ENCODE results near the gene ITPR3. TPM values are rescaled to one million over a fixed set of nuclear protein-coding genes. Genes with fewer than 3 reads are reported as not detected.

ITPR3 gene
- total RNA-seq, 1 experiment from 2014 or later = 143 TPM

- CTCF ChIA-PET = interaction anchor here (0.6 to 1.1 kb wide), 4 partner anchors 20 to 316 kb away, joined by 3 to 6 read pairs (median 4); partner anchors contain the start of gene UQCC2
- TF ChIP-seq CTCF (IDR thresholded peaks at IDR 0.05; ENCODE audit: unreplicated experiment) = no peak
- no TSS peak for BruUV-seq (replicated peaks)
- Mint-ChIP-seq H3K27me3 (ENCODE audit: unreplicated experiment) (no peaks in the 10 kb centered on the region), H3K4me3 (ENCODE audit: low read depth, unreplicated experiment) (no peak overlapping the region), H3K27ac (ENCODE audit: unreplicated experiment) (peak overlapping the region; percentile 27), H3K36me3 (ENCODE audit: insufficient read depth, unreplicated experiment) (no peaks in the 10 kb centered on the region), H3K4me1 (ENCODE audit: low read depth, unreplicated experiment) (peaks cover 31% of the 10 kb centered on the region), H3K9me3 (ENCODE audit: low read depth, unreplicated experiment) (no peaks in the 10 kb centered on the region)
- intact Hi-C loops (cut with micrococcal nuclease; ENCODE audit: unreplicated experiment) = no loop called here
- DNase-seq = no peak
Measured at GRCh38 chr6:33739571-33739970, 118.4 kb downstream of the ITPR3 start.

- DNase-seq = peak; percentile 45
- no peaks in the 10 kb centered on the region for H3K9me3 Mint-ChIP-seq (ENCODE audit: low read depth, unreplicated experiment)
- BruUV-seq (replicated peaks) = no TSS peak
- CTCF ChIA-PET = interaction anchor here (0.6 to 1.1 kb wide), 4 partner anchors 19 to 315 kb away, joined by 3 to 6 read pairs (median 4); partner anchors contain the start of gene UQCC2
- H3K27ac Mint-ChIP-seq (ENCODE audit: unreplicated experiment) = peak overlapping the region; percentile 27
- TF ChIP-seq CTCF (IDR thresholded peaks at IDR 0.05; ENCODE audit: unreplicated experiment) = no peak
- no peaks in the 10 kb centered on the region for H3K27me3 Mint-ChIP-seq (ENCODE audit: unreplicated experiment)
- H3K4me1 Mint-ChIP-seq (ENCODE audit: low read depth, unreplicated experiment) = peaks cover 32% of the 10 kb centered on the region
- no peak overlapping the region for H3K4me3 Mint-ChIP-seq (ENCODE audit: low read depth, unreplicated experiment)
- intact Hi-C loops (cut with micrococcal nuclease; ENCODE audit: unreplicated experiment) = no loop called here
- H3K36me3 Mint-ChIP-seq (ENCODE audit: insufficient read depth, unreplicated experiment) = no peaks in the 10 kb centered on the region
Measured at GRCh38 chr6:33740204-33740608, 119.1 kb downstream of the ITPR3 start.

- no peak for DNase-seq
- intact Hi-C loops (cut with micrococcal nuclease; ENCODE audit: unreplicated experiment) = no loop called here
- Mint-ChIP-seq H3K36me3 (ENCODE audit: insufficient read depth, unreplicated experiment) (no peaks in the 10 kb centered on the region), H3K4me3 (ENCODE audit: low read depth, unreplicated experiment) (no peak overlapping the region), H3K4me1 (ENCODE audit: low read depth, unreplicated experiment) (peaks cover 38% of the 10 kb centered on the region), H3K27me3 (ENCODE audit: unreplicated experiment) (no peaks in the 10 kb centered on the region), H3K9me3 (ENCODE audit: low read depth, unreplicated experiment) (no peaks in the 10 kb centered on the region), H3K27ac (ENCODE audit: unreplicated experiment) (no peak overlapping the region)
- BruUV-seq (replicated peaks) = no TSS peak
- CTCF ChIA-PET = interaction anchor here (0.6 to 0.9 kb wide), 2 partner anchors 250 to 319 kb away, joined by 3 read pairs; no protein-coding TSS in a partner anchor
- no peak for TF ChIP-seq CTCF (IDR thresholded peaks at IDR 0.05; ENCODE audit: unreplicated experiment)
Measured at GRCh38 chr6:33740794-33741193, 119.7 kb downstream of the ITPR3 start.

- intact Hi-C loops (cut with micrococcal nuclease; ENCODE audit: unreplicated experiment) = no loop called here
- peaks cover 39% of the 10 kb centered on the region for H3K4me1 Mint-ChIP-seq (ENCODE audit: low read depth, unreplicated experiment)
- no peaks in the 10 kb centered on the region for H3K36me3 Mint-ChIP-seq (ENCODE audit: insufficient read depth, unreplicated experiment)
- H3K9me3 Mint-ChIP-seq (ENCODE audit: low read depth, unreplicated experiment) = no peaks in the 10 kb centered on the region
- TF ChIP-seq CTCF (IDR thresholded peaks at IDR 0.05; ENCODE audit: unreplicated experiment) = no peak
- no peak for DNase-seq
- H3K27me3 Mint-ChIP-seq (ENCODE audit: unreplicated experiment) = peaks cover 5% of the 10 kb centered on the region
- no peak overlapping the region for H3K27ac Mint-ChIP-seq (ENCODE audit: unreplicated experiment)
- CTCF ChIA-PET = interaction anchor here (0.7 to 2.9 kb wide), 3 partner anchors 20 to 45 kb away, joined by 3 to 12 read pairs (median 3); no protein-coding TSS in a partner anchor
- H3K4me3 Mint-ChIP-seq (ENCODE audit: low read depth, unreplicated experiment) = no peak overlapping the region
- no TSS peak for BruUV-seq (replicated peaks)
Measured at GRCh38 chr6:33742092-33742491, 121.0 kb downstream of the ITPR3 start.
